ENCODE data around the gene LRRC28.
"Not testable (repeated sequence)": the region's sequence is repeated elsewhere in the genome, so short reads cannot be mapped to it uniquely, and the experiment has no call there.

Gene LRRC28

DNA sequence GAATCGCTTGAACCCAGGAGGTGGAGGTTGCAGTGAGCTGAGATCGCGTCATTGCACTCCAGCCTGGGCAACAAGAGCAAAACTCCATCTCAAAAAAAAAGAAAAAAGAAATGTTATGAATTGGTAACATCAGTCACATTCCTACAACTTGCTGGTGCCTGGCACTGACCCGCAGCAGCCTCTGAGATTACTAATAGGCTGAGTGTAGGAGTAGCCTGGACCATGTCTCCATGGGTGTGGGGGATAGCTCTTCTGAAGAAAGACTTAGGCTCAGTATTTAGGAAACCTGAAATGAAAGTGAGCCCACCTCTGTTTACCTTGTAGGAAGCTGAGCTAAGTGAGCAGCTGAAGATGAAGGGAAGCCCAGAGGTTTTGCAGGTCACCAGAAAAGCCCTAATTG is 148.3 kb downstream of the LRRC28 start:
- no peaks in the 10 kb centered on the region for H3K9me3 Mint-ChIP-seq
- no peaks in the 10 kb centered on the region for H3K4me1 Mint-ChIP-seq (ENCODE audit: low read depth)
- no peaks in the 10 kb centered on the region for H3K36me3 Mint-ChIP-seq (ENCODE audit: low read depth)
- DNase-seq, result no peak
- peaks cover 3% of the 10 kb centered on the region for H3K27me3 Mint-ChIP-seq
- H3K4me3 Mint-ChIP-seq, result no peak overlapping the region
- H3K27ac Mint-ChIP-seq, result no peak overlapping the region

DNA sequence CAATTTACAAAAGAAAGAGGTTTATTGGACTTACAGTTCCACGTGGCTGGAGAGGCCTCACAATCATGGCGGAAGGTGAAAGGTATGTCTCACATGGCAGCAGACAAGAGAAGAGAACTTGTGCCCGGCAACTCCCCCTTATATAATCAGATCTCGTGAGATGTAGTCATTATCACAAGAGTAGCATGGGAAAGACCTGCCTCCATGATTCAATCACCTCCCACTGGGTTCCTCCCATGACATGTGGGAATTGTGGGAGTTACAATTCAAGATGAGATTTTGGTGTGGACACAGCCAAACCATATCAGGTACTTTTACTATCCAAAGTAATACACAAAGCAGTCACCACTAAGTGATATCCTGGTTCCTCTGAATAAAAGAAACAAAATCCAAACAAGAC is 149.9 kb downstream of the LRRC28 start:
- not testable (repeated sequence) for DNase-seq; H3K9me3 Mint-ChIP-seq; H3K4me3 Mint-ChIP-seq; H3K27me3 Mint-ChIP-seq; H3K27ac Mint-ChIP-seq; H3K36me3 Mint-ChIP-seq (ENCODE audit: low read depth); H3K4me1 Mint-ChIP-seq (ENCODE audit: low read depth)

DNA sequence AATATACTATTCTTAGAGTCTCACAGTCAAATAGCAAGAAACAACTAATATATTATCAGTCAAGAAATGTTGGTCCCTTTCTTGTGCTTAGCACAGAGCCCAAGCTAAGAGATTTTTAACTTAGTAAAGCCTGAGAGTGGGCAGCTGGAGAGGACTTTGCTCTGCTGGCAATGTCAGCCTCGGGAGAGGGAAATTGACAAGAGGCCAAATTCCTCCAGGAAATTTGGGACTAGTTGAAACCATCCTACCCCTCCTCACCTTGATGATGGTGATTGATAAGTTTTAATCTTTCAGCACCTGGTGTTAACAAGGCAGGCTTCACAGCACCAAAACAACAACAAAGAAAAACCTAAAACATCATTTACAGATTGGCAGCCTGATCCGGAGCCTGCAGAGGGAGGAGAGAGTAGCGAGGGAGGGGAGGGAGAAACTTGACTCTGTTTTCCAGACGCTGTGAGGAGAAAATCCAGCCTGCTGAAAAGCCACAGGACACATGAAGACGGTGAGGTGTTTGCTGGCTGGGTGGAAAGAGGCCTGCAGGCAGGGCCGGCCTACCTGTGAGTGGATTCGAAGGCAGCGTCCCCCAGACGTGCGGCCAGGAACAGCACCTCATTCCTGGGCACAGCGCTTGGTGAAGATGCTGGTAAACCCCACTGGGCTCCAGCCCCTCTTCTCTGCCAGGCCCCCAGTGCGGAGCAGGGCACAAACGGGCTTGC is 150.9 kb downstream of the LRRC28 start:
- Mint-ChIP-seq H3K27ac (no peak overlapping the region), H3K27me3 (peaks cover 3% of the 10 kb centered on the region), H3K9me3 (no peaks in the 10 kb centered on the region)

DNA sequence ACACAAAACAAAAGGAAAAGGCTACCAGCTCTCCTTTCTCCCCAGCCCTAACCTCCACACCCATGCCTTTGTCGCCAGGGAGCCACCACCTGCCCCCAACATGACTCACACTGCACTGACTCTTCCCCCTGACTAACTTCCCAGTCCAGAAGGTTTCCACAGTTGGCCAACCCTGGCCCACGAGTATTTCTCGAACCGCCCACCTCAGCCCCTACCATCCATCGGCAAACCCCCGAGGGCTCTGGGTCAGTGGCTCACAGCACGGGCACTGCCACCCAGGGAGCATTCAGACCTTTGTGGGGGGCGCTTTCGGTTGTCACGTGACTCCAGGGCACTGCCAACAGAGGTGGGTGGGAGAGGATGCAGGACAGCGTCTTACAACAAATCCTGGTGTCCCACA is 152.3 kb downstream of the LRRC28 start:
- Mint-ChIP-seq H3K27me3 (peaks cover 3% of the 10 kb centered on the region), H3K4me1 (ENCODE audit: low read depth) (peaks cover 9% of the 10 kb centered on the region), H3K27ac (no peak overlapping the region), H3K4me3 (no peak overlapping the region), H3K36me3 (ENCODE audit: low read depth) (no peaks in the 10 kb centered on the region), H3K9me3 (no peaks in the 10 kb centered on the region)
- DNase-seq, result no peak

More for the DNA sequence above, 150.9 kb downstream of the LRRC28 start:
- DNase-seq, result no peak
- Mint-ChIP-seq H3K4me1 (ENCODE audit: low read depth) (no peaks in the 10 kb centered on the region), H3K4me3 (no peak overlapping the region), H3K36me3 (ENCODE audit: low read depth) (no peaks in the 10 kb centered on the region)

DNA sequence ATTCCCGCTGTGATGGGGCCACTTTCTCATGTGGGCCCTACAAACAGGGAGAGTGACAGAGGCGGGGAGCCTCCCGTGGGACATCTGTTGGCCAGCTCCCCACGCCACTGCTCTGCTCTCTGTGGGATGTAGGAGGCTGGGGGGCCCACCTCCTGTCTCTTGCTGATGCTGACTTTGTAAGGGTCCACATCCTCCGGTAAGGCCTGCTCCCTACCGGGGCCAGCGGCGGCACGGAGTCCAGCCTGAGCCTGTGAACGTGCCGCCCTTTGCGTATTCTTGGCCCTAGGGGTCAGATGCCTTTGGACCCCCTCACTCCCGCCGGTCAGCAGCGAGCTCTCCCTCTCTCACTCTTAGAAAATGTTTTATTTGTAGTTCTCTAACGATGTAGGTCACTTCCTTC is 153.2 kb downstream of the LRRC28 start:
- H3K4me1 Mint-ChIP-seq (ENCODE audit: low read depth), result peaks cover 16% of the 10 kb centered on the region
- H3K36me3 Mint-ChIP-seq (ENCODE audit: low read depth), result no peaks in the 10 kb centered on the region
- no peaks in the 10 kb centered on the region for H3K9me3 Mint-ChIP-seq
- no peak overlapping the region for H3K27ac Mint-ChIP-seq
- H3K4me3 Mint-ChIP-seq, result no peak overlapping the region
- no peak for DNase-seq
- H3K27me3 Mint-ChIP-seq, result peaks cover 3% of the 10 kb centered on the region

DNA sequence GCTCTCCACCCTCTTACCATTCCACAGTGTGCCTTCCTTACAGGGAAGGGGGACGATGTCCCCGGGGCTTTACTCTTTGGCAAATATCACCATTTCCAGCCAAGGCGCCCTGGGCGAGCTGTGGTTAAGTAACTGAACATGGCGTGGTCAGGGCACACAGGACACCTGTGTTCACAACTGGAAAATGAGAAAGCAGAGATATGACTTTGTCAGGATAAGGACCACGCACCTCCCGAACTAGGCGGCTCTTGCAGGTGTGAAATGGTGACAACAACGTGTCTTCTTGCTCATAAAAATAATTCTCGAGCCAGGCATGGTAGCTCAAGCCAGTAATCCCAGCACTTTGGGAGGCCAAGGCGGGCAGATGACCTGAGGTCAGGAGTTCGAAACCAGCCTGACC is 154.8 kb downstream of the LRRC28 start:
- Mint-ChIP-seq H3K27ac (no peak overlapping the region), H3K36me3 (ENCODE audit: low read depth) (no peaks in the 10 kb centered on the region), H3K4me1 (ENCODE audit: low read depth) (peaks cover 24% of the 10 kb centered on the region), H3K9me3 (no peaks in the 10 kb centered on the region), H3K4me3 (no peak overlapping the region), H3K27me3 (no peaks in the 10 kb centered on the region)
- no peak for DNase-seq

DNA sequence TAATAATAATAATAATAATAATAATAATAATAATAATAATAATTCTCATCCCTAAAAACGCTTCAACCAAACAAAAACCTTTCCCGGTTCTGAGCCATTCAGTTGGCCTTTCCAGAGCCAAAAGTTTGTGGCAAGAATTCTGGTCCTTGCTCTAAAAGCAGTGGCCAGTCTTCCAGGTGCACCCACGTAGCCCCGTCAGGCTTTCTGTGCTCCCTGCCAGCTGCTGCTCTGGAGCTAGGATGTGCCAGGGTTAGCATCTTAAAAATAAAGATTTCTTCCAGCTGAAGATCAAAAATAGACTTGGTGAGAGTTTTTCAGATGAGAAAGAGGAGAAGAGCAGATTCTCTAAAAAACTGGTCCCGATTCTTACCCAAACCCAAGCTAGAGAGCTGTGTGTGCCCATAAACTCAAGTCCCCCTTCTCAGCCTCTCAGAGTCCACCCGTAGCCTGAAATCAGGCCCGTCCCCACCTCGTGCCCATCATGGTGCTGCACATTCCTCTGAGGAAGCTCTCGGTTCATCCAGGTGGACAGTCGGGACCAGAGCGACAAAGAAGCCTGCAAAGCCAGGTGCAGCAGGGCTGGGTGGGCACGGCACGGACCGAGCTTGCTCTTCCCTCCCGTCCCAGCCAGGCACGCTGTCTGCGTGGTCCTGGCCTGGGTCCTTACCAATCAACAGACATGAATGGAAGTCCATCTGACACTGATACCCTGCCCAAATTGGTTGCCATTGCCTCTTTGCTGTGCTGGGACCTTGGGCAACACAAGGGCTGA is 155.6 kb downstream of the LRRC28 start:
- Mint-ChIP-seq H3K36me3 (ENCODE audit: low read depth) (no peaks in the 10 kb centered on the region), H3K27me3 (no peaks in the 10 kb centered on the region), H3K4me3 (no peak overlapping the region), H3K4me1 (ENCODE audit: low read depth) (peaks cover 24% of the 10 kb centered on the region), H3K27ac (no peak overlapping the region), H3K9me3 (no peaks in the 10 kb centered on the region)
- DNase-seq, result no peak

DNA sequence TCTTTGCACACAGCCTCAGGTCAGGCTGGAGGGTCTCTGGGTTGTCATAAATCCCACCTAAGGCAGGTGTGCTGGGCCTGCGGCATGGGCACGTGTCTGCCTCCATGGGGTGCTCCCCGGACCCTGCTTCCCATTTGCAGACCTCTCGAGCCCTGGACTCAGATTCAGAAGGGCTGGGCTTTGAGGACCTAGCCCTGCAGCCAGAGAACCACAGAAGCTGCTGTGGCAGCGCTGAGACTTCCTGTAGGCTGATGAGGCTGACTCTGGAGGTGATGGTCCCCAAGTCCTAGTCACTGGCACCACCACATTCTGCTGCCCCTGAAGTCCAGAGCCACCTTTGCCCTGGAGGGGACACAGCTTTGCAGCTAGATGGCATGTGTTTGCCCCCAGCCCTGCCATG is 156.4 kb downstream of the LRRC28 start:
- no peak overlapping the region for H3K4me3 Mint-ChIP-seq
- H3K9me3 Mint-ChIP-seq, result no peaks in the 10 kb centered on the region
- no peak overlapping the region for H3K27ac Mint-ChIP-seq
- no peaks in the 10 kb centered on the region for H3K27me3 Mint-ChIP-seq
- H3K36me3 Mint-ChIP-seq (ENCODE audit: low read depth), result no peaks in the 10 kb centered on the region
- peaks cover 24% of the 10 kb centered on the region for H3K4me1 Mint-ChIP-seq (ENCODE audit: low read depth)
- DNase-seq, result no peak

DNA sequence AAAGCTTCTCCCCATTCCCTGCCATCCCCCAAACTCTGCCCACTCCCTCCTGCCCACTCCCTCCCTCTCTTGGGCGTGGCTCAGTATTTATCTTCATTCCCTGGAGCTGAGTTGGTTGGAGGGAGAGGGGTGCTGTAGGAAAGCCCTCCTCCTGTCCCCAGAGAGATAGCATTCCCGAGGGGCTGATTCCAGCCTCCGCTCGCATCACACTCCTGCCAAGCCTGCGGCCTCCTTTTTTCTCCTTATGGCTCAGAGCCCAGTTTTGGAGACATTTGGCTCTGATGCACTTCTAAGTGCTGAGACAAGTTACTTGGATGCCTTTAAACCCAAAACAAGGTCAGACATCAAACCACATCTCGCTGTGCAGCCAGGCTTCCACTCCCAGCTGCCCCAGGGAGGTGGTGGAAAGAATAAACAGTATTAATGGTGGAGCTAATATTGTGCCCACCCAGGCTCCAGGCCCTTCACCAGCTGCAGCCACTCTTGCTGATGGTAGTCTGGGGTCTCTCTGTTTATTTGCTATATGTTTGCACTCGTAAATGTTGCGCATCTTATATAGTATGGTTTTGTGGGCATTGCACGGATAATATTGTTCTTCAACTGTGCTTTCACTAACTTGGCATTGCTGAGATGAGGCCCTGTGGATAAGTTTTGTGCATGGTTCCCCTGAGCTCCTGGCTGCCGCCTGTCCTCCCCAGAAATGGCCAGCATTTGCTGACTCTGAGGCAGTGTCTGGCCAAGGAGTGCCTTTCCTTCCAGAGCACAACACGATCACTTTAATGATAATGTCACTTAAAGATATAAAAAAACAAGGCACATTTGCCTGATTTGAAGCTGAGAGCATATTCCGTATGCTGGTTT is 157.2 kb downstream of the LRRC28 start:
- H3K36me3 Mint-ChIP-seq (ENCODE audit: low read depth), result no peaks in the 10 kb centered on the region
- H3K4me3 Mint-ChIP-seq, result no peak overlapping the region
- H3K4me1 Mint-ChIP-seq (ENCODE audit: low read depth), result peaks cover 24% of the 10 kb centered on the region
- DNase-seq, result no peak
- no peaks in the 10 kb centered on the region for H3K9me3 Mint-ChIP-seq
- no peak overlapping the region for H3K27ac Mint-ChIP-seq
- H3K27me3 Mint-ChIP-seq, result no peaks in the 10 kb centered on the region

DNA sequence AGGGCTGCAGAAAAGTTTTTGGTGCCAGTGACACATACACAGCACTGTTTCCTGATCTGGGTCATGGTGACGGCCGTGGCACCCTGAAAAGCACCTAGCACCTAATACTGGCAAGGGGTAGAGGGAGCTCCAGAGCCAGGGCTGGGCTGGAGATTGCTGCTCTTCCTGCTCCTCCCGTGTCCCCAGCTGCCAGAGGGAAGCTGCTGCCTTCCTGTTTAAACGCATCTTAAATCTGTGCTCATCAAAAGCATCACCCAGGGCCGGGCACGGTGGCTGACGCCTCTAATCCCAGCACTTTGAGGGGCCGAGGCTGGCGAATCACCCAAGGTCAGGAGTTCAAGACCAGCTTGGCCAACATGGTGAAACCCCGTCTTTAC is 157.8 kb downstream of the LRRC28 start:
- H3K27me3 Mint-ChIP-seq, result no peaks in the 10 kb centered on the region
- peaks cover 24% of the 10 kb centered on the region for H3K4me1 Mint-ChIP-seq (ENCODE audit: low read depth)

DNA sequence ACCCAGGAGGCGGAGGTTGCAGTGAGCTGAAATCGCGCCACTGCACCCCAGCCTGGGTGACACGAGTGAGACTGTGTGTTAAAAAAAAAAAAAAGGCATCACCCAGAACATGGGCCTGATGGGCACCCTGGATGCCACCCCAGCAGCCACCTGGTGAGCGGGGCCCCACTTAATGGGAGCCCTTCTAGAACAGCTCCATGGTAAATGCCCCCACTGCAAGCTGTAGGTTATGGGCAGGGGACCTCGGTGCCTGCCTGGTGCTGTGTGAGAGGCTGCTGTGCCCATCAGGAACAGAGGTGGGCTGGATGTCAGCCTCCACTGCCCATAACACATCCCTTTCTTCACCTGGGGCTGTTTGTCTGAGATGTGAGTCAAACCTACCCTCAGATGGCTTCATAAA is 158.3 kb downstream of the LRRC28 start:
- Mint-ChIP-seq H3K4me3 (no peak overlapping the region), H3K9me3 (no peaks in the 10 kb centered on the region), H3K27me3 (no peaks in the 10 kb centered on the region), H3K27ac (no peak overlapping the region), H3K36me3 (ENCODE audit: low read depth) (no peaks in the 10 kb centered on the region), H3K4me1 (ENCODE audit: low read depth) (peaks cover 24% of the 10 kb centered on the region)
- DNase-seq, result no peak

More for the DNA sequence above, 157.8 kb downstream of the LRRC28 start:
- H3K27ac Mint-ChIP-seq, result no peak overlapping the region
- H3K4me3 Mint-ChIP-seq, result no peak overlapping the region
- no peaks in the 10 kb centered on the region for H3K9me3 Mint-ChIP-seq
- no peaks in the 10 kb centered on the region for H3K36me3 Mint-ChIP-seq (ENCODE audit: low read depth)
- DNase-seq, result no peak

DNA sequence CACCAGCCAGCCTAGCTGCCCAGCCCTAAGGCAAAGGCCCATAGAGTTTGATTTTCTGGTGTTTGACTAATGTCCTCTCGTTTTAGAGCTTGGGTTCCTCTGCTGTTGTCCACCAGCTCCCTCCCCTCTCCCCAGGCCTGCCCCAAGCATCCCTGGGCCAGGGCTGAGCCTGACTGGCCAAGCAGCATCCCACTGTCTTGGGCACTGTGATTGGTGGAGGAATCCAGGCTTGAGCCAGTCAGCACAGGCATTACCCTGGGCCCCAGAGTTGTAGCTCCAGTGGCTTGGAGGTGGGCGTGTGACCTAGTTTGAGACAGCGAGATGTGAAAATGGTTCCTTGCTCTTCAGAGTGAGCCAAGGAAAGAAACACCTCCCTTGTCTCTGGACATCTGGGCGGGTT is 159.2 kb downstream of the LRRC28 start:
- Mint-ChIP-seq H3K36me3 (ENCODE audit: low read depth) (no peaks in the 10 kb centered on the region), H3K27ac (no peak overlapping the region), H3K9me3 (no peaks in the 10 kb centered on the region), H3K4me1 (ENCODE audit: low read depth) (peaks cover 24% of the 10 kb centered on the region), H3K4me3 (no peak overlapping the region), H3K27me3 (no peaks in the 10 kb centered on the region)
- no peak for DNase-seq

DNA sequence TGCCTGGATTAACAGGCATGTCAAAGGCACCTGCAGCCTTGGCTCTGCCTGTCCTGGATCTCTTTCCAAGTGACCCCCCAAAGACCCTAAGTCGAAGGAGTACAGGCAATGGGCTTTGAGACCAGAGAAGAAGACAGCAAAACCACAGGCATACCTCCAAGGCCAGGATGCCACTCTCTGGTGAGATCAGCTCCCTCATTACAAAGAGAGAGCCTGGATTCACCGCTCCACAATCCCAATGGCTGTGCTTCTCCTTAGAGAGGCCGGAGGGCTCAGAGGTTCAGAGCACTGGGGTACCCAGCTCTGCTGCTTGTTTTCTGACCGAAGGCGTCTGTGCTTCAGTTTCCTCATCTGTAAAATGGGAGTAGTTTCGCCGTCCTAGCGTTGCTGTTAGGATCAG is 160.0 kb downstream of the LRRC28 start:
- DNase-seq, result no peak
- Mint-ChIP-seq H3K9me3 (no peaks in the 10 kb centered on the region), H3K27ac (no peak overlapping the region)

DNA sequence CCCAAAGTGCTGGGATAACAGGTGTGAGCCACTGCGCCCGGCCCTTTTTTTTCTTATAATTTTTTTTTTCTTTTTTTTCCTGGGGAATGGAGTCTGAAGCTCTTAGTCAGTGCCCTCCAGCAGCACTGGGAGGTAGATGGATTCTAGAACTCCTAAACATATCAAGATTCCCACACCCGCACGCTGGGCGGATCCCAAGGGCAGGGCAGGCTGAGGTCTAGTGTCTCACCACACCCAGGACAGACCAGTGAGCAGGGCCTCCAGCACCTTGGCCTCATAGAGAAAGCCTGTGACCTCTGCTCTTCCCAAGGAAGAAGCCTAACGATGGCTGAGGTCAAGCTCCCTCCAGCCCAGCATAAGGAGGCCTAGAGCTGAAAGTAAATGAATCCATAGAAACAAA is 160.8 kb downstream of the LRRC28 start:
- Mint-ChIP-seq H3K36me3 (ENCODE audit: low read depth) (no peaks in the 10 kb centered on the region), H3K27ac (no peak overlapping the region), H3K27me3 (no peaks in the 10 kb centered on the region), H3K9me3 (no peaks in the 10 kb centered on the region), H3K4me1 (ENCODE audit: low read depth) (peaks cover 24% of the 10 kb centered on the region), H3K4me3 (no peak overlapping the region)
- no peak for DNase-seq

More for the DNA sequence above, 160.0 kb downstream of the LRRC28 start:
- H3K27me3 Mint-ChIP-seq, result no peaks in the 10 kb centered on the region
- no peak overlapping the region for H3K4me3 Mint-ChIP-seq
- peaks cover 24% of the 10 kb centered on the region for H3K4me1 Mint-ChIP-seq (ENCODE audit: low read depth)
- no peaks in the 10 kb centered on the region for H3K36me3 Mint-ChIP-seq (ENCODE audit: low read depth)

DNA sequence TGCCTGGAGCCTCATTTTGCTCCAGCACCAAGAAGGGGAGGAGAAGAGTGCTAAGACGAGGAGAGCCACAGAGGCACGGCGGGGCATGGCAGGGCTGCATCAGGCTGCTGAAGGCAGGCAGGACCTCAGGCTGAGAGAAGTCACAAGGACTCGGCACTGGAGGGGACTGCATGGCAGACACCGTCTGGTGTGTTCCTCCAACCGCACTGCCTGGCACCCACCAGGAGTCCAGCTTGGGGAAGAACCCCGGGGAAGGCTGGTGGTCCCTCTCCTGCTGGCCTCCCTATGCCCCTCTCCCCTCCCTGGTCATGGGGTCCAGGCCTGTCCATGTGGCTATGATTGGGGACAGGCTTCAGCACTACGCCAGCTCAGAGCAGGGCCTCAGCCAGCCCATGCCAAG is 161.3 kb downstream of the LRRC28 start:
- Mint-ChIP-seq H3K27me3 (no peaks in the 10 kb centered on the region), H3K4me3 (no peak overlapping the region), H3K36me3 (ENCODE audit: low read depth) (no peaks in the 10 kb centered on the region), H3K27ac (no peak overlapping the region), H3K9me3 (no peaks in the 10 kb centered on the region), H3K4me1 (ENCODE audit: low read depth) (peaks cover 22% of the 10 kb centered on the region)
- no peak for DNase-seq
